Breast epithelium (tissue), 4 donors: ENCODE measurements around the gene OSBPL2. TPM values are rescaled to one million over a fixed set of nuclear protein-coding genes. Genes with fewer than 3 reads are reported as not detected.

Experiments used
- DNase-seq, 2 donors: peaks; one replicate each; pipeline ENCODE4 v3.0.0-alpha.2; 2019; ENCODE audit warnings: low spot score in 2 of 2
- H3K27ac ChIP-seq, 2 donors: fragments of 200-600 bp; sonication (generic) in 1 of 2; one replicate each; pipeline ENCODE4 v1.5.1; 2016 to 2019; ENCODE audit warnings: mild to moderate bottlenecking in 1 of 2
- H3K27me3 ChIP-seq, 2 donors: fragments of 200-600 bp; sonication (generic) in 1 of 2; one replicate each; pipeline versions ENCODE4 v1.5.1 to v1.6.0; 2017 to 2019; ENCODE audit warnings: control low read depth in 1 of 2, mild to moderate bottlenecking in 1 of 2
- H3K36me3 ChIP-seq: fragments of 200-600 bp; one replicate; pipeline ENCODE4 v1.5.1; 2019
- H3K4me1 ChIP-seq, 2 donors: fragments of 200-600 bp; sonication (generic); one replicate each; pipeline ENCODE4 v1.5.1; 2016 to 2019; ENCODE audit warnings: control low read depth in 1 of 2
- H3K4me3 ChIP-seq, 3 donors: fragments of 200-600 bp; sonication (generic); 1 replicate in 2 of 3; 2 replicates in 1 of 3; pipeline ENCODE4 v1.5.1; 2016 to 2019; ENCODE audit warnings: mild to moderate bottlenecking in 3 of 3, moderate library complexity in 2 of 3
- H3K9me3 ChIP-seq, 2 donors: fragments of 200-600 bp; sonication (generic) in 1 of 2; one replicate each; pipeline ENCODE4 v1.5.1; 2016 to 2019; ENCODE audit warnings: control low read depth in 1 of 2
- CTCF ChIP-seq, 3 donors: fragments of 450-650 bp; IDR thresholded peaks; one replicate each; pipeline ENCODE4 v1.5.1; 2016 to 2017; ENCODE audit warnings: antibody characterized with exemption in 3 of 3, mild to moderate bottlenecking in 3 of 3, moderate library complexity in 3 of 3
- POLR2A ChIP-seq: fragments of 450-650 bp; IDR thresholded peaks from one replicate; pipeline ENCODE4 v1.6.1; 2016; ENCODE audit warnings: antibody characterized with exemption, mild to moderate bottlenecking, moderate library complexity
- POLR2AphosphoS5 ChIP-seq, 3 donors: sonication (generic); formaldehyde crosslinking; IDR thresholded peaks; one replicate each; pipeline ENCODE4 v1.6.1; 2017; ENCODE audit warnings: antibody characterized with exemption in 3 of 3
- intact Hi-C: fragments of 100-400 bp; cut with DNase I; formaldehyde crosslinking; loops from one replicate; pipeline ENCODE4 v1.15.1; 2023; ENCODE audit warnings: low total_unique reads
- total RNA-seq, 3 donors: library from RNA; depleted of rRNA; stranded (reverse); fragments of >200 nt; gene quantifications; one replicate each; pipeline ENCODE4 v1.1.0, GENCODE V29; 2016

Gene OSBPL2
- total RNA-seq, result 10 to 100 TPM; 25.0 to 46.1 (median 38.0) TPM

DNA sequence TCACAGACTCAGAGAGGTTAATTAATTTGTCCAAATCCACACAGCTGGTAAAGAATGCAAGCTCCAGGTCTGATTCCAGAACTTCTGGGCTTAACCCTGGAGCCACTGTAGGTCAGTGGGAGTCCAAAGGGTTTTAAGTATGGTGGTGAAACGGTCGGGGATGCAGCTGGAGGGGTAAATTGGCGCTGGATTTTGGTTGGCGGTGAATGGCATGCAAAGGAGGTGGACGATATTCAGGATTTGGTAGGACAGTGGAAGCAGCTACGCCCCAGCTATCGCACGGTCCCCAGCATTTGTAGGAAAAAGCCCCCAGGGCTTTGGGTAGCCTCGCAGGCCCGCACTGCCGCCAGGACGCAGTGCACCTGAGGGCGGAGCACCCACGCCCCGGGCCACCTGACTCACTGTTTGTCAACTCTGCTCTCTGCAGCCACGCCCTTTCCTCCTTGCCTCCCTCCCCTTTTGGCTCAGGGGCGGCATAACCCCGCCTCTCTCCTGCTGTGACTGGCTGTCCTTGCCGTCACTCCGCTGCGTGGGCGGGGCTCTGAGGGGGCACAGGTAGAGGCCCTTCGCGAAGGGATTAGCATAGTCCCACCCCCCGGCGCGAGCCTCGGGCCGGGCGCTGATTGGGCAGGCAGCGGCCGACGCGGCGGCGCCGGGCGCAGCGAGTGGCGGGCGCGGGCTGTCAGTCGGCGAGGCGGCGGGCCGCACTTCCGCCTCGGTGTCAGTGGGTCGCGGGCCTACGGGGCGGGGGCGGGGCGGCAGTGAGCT, at the start of gene OSBPL2:
Gene OSBPL2 (plus strand): TSS at position 721 of the 768 bp plus-strand sequence. CDS start 17,664 bp downstream, outside the sequence.
- Histone ChIP-seq H3K36me3 (no peaks in the 10 kb centered on the region), H3K4me1 (no peaks in the 10 kb centered on the region), H3K4me3 (peak within 1 kb of the TSS; percentile 72 to 92 (median 90)), H3K27ac (peak within 1 kb of the TSS; percentile 86 to 91), H3K27me3 (no peaks in the 10 kb centered on the region), H3K9me3 (no peaks in the 10 kb centered on the region)
- no peak for TF ChIP-seq POLR2A
- peak in 1 of 3 donors; percentile 72 for TF ChIP-seq POLR2AphosphoS5 (IDR thresholded peaks at IDR 0.05)
- no peak for TF ChIP-seq CTCF (IDR thresholded peaks at IDR 0.05)
- DNase-seq, result peak; percentile 100
- intact Hi-C loops, result no loop called here

DNA sequence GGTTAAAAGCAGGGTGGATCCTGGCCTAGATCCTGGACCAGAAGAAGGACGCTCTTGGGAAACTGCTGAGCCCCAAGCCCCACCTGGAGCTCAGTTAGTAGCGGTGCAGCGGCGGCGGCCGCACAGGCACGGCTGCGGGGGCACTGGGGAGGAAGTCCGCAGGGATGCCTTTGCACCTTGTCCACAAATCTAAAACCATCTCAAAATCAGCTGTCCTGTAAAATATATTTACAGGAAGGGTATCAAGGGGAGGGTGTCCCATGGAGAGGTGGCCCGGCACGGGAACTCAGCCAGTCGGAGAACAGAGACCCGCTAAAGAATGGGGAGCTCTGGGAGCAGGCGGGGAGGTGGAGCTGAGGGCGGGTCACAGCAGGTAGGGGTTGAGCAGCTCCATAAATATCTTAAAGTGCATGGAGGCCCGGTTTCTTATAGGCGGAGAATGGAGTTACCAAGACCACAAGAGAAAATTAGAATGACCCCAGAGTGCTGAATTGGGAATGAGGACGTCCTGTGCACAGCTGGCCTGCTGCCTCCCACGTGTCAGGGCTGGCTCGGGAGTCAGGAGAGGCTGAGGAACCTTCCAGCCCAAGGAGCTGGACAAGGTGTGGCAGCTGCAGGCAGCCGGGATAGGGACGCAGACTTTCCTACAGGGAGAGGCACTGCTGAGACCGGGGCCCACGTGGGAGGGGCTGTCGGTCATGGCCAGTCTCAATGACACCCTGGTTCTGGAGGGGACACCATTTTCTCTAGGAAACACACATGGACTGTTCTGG, 47.5 kb upstream of the OSBPL2 start:
- Histone ChIP-seq H3K27ac (no peak overlapping the region), H3K4me1 (no peaks in the 10 kb centered on the region), H3K27me3 (no peaks in the 10 kb centered on the region), H3K36me3 (no peaks in the 10 kb centered on the region), H3K9me3 (no peaks in the 10 kb centered on the region), H3K4me3 (no peak overlapping the region)
- intact Hi-C loops, result loop anchor here (5.0 kb wide), 1 partner anchor 1006 kb away; no protein-coding TSS in a partner anchor
- TF ChIP-seq POLR2AphosphoS5 (IDR thresholded peaks at IDR 0.05) (no peak), CTCF (IDR thresholded peaks at IDR 0.05) (no peak), POLR2A (no peak)
- no peak for DNase-seq

DNA sequence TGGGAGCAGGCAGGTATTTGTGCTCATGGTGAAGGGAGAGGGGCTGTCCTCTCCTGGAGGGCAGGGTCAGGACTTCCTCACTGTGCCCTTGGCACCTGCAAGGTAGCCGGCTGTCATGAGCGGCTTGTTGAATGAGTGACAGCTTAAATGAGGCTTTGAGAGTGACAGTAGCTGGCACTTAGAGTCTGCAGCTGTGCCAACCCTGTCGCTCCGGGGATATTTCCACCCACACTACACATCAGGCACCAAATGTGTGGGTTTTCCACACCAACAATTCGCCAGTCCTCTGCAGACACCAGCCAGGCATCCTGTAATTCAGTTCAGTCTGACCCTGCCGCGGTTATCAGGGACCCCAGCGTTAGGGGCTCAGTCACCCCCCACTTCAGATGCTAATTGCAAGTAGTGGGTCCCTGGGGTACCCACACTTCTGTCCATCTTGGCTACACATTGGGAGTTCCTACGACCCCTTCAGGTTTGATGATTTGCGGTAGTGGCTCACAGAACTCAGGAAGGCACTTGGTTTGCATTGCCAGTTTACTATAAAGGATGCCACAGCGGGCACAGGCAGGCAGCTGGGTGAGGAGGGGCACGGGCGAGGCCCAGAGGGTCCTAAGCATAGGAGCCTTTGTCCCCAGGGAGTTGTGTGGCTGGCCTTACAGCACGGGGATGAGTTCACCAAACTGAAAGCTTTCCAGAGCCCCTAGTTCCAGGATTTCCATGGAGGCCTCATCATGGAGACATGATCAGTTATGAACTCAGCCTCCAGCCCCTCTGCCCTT, 46.4 kb upstream of the OSBPL2 start:
- H3K4me3 ChIP-seq, result no peak overlapping the region
- intact Hi-C loops, result loop anchor here (5.0 kb wide), 1 partner anchor 1005 kb away; no protein-coding TSS in a partner anchor
- H3K27me3 ChIP-seq, result no peaks in the 10 kb centered on the region
- H3K36me3 ChIP-seq, result no peaks in the 10 kb centered on the region
- no peak for TF ChIP-seq POLR2AphosphoS5 (IDR thresholded peaks at IDR 0.05)
- TF ChIP-seq POLR2A, result no peak
- TF ChIP-seq CTCF (IDR thresholded peaks at IDR 0.05), result no peak
- DNase-seq, result no peak
- H3K4me1 ChIP-seq, result no peaks in the 10 kb centered on the region
- no peaks in the 10 kb centered on the region for H3K9me3 ChIP-seq
- H3K27ac ChIP-seq, result no peak overlapping the region

- Histone ChIP-seq H3K9me3 (no peaks in the 10 kb centered on the region), H3K4me3 (no peak overlapping the region), H3K27ac (no peak overlapping the region), H3K36me3 (no peaks in the 10 kb centered on the region), H3K4me1 (no peaks in the 10 kb centered on the region), H3K27me3 (no peaks in the 10 kb centered on the region)
- DNase-seq, result no peak
- TF ChIP-seq POLR2AphosphoS5 (IDR thresholded peaks at IDR 0.05) (no peak), CTCF (IDR thresholded peaks at IDR 0.05) (no peak), POLR2A (no peak)
- intact Hi-C loops, result loop anchor here (5.0 kb wide), 1 partner anchor 1005 kb away; no protein-coding TSS in a partner anchor
Observed at GRCh38 chr20:62192635-62193034, 45.7 kb upstream of the OSBPL2 start.
